Heart left ventricle (tissue), 13 donors: Measurements from ENCODE around the gene AGTR2.

Source experiments
- CTCF ChIP-seq, 12 donors: fragments of 200-600 bp; sonication (generic) in 4 of 12; IDR thresholded peaks; one replicate each; pipeline versions ENCODE4 v1.5.0 to v1.8.0; 2018 to 2022; ENCODE audit warnings: antibody characterized with exemption in 12 of 12, mild to moderate bottlenecking in 5 of 12
- POLR2A ChIP-seq, 2 donors: fragments of 450-650 bp; IDR thresholded peaks; one replicate each; pipeline ENCODE4 v1.6.1; 2017; ENCODE audit warnings: antibody characterized with exemption in 2 of 2, mild to moderate bottlenecking in 2 of 2, moderate library complexity in 2 of 2
- donor health status: ischemic (EF 13 %, LVEDD 7.1; RV severe dilation, severe dysfunction).
- donor health status: DM: no; HTN: yes; CAD: no.
- donor health status: DM: no; HTN: no; CAD: no.
- donor health status: ischemic (EF 25% LVEDD 6.9; RV normal size, moderate dysfunction).
- donor health status: ischemic (EF 25% LVEDD 5.7; RV mildly dilated, moderate dysfunction).
- donor health status: ischemic (EF 35%, LVEDD 5.7; RV mildly dilated, moderate dysfunction).
- donor health status: nonischemic (EF 11% LVEDD 7.7; RV severe dilation, severe dysfunction).
- donor health status: DM: yes; HTN: yes; CAD: no.
- donor health status: PGD.
- donor health status: ischemic (EF 29% LVEDD 5.4; RV normal size, mild dysfunction).
- donor health status: nonischemic (EF 23%, LVEDD 6.1; RV moderate dilation, normal function).

DNA sequence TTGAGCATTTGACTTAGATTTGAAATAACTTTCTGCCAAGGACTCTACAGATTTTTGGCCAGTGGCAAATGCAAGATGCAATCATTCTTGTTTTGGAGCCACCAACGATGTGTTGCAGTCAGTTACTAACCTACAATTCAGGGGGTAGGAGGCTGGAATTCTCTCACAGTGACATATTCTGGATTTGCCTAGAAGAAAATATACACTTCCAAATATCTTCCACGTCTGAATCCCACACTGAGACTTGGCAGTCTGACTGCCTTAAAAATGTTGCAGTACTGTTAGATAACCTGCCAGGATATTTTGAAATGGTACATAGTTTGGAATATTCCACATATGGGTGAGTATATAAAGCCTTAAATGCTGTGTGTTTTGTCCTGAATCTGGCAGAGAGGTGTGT is 27.6 kb upstream of the AGTR2 start:
- TF ChIP-seq CTCF (IDR thresholded peaks at IDR 0.05) (no peak), POLR2A (IDR thresholded peaks at IDR 0.05) (no peak)
